Upper lobe of left lung (tissue), 4 donors: Measurements from ENCODE around the gene FARP1.

ENCODE experiments used
- CTCF ChIP-seq, 6 experiments: fragments of 450-650 bp in 4 of 6; fragments of 200-600 bp in 2 of 6; sonication (generic) in 2 of 6; IDR thresholded peaks; one replicate each; pipeline ENCODE4 v1.5.1; 2016 to 2019; ENCODE audit warnings: antibody characterized with exemption in 6 of 6
- POLR2A ChIP-seq, 4 donors: fragments of 450-650 bp; IDR thresholded peaks; one replicate each; pipeline ENCODE4 v1.5.1; 2016 to 2017; ENCODE audit warnings: antibody characterized with exemption in 4 of 4, mild to moderate bottlenecking in 2 of 4
- POLR2AphosphoS5 ChIP-seq, 2 donors: sonication (generic); formaldehyde crosslinking; IDR thresholded peaks; one replicate each; pipeline ENCODE4 v1.5.1; 2017; ENCODE audit warnings: antibody characterized with exemption in 2 of 2

GRCh38 chr13:98452851-98453843 is 310.3 kb downstream of the FARP1 start:
- no peak for TF ChIP-seq POLR2A (IDR thresholded peaks at IDR 0.05)
- no peak for TF ChIP-seq CTCF (IDR thresholded peaks at IDR 0.05)
- TF ChIP-seq POLR2AphosphoS5 (IDR thresholded peaks at IDR 0.05) = no peak
